NCI-H1092 treated with DMSO at 0.1 percent for 48 hours (cell line): ENCODE results near the gene KRTAP3-1.
"Not testable (repeated sequence)": the region's sequence is repeated elsewhere in the genome, so short reads cannot be mapped to it uniquely, and the experiment has no call there.

Experiments
- DNase-seq: peaks from one replicate; lab custom pipeline; 2025; lab: John Stamatoyannopoulos, UW

Gene KRTAP3-1

DNA sequence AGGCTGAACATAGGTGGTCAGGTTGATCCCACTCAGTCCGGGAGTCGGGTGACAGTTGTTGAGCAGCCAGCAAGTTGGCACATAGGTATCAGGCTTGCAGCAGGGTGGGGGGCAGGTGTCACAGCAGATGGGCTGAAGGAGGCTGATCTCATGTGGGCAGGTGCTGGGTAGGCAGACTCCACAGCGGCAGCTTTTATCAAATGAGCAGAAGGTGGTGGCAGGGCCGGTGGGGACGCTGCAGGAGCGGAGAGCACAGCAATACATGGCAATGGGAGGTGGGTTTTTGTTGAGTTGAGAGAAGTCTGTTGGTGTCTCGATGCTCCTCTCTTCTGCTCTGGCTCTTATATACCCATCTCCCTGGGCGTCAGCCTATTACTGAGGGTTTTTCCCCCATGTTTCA is at the start of gene KRTAP3-1:
Gene KRTAP3-1, minus strand, starts transcription at position 318 of the 400 bp plus-strand sequence. Its CDS starts 54 bp downstream, at position 264.
- DNase-seq, result no peak

DNA sequence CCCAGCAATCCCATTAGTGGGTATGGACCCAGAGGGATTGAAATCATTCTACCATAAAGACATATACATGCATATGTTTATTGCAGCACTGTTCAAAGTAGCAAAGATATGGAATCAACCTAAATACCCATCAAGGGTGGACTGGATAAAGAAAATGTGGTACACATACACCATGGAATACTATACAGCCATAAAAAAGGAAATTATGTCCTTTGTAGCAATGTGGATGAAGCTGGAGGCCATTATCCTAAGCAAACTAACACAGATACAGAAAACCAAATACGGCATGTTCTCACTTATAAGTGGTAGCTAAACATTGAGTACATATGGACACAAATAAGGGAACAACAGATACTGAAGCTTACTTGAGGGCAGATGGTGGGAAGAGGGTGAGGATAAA is 48.6 kb upstream of the KRTAP3-1 start:
- DNase-seq, result no peak

DNA sequence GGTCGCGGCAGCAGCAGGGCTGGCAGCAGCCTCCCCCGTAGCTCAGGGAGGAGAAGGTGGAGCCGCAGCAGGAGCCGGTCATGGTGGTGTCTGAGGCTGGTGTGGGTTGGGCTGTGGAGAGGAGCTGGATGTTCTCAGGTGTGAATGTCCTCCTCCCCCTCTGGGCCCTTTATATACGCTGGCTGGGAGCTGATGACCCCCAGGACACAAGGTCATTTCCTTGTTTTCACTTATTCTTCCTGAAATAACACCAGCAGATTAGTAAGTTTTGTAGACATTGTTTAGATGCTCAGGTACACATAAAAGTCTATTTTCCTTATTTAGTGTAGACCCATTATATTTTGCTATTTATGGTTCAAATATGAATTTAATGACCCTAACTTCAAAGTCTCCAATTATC is 46.2 kb upstream of the KRTAP3-1 start, which contains the start of gene KRTAP2-2:
Gene KRTAP2-2, minus strand, starts transcription at position 101 of the 400 bp plus-strand sequence. Its CDS starts 19 bp downstream, at position 82.
- DNase-seq, result not testable (repeated sequence)

DNA sequence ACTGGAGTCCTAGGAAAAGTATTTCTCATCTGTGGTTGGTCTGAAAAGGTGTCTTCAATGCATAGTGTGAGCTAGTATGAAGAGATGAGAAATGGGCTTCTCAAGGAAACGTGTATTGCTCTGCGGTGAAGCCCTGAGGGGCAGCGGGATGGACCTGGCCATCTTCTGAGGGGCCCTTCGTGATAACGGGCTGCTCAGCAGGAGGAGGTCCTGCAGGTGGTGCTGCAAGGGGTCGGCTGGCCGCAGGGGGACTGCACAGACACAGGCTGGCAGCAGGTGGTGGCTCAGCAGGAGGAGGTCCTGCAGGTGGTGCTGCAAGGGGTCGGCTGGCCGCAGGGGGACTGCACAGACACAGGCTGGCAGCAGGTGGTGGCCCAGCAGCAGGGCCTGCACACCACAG is 45.6 kb upstream of the KRTAP3-1 start:
- not testable (repeated sequence) for DNase-seq

DNA sequence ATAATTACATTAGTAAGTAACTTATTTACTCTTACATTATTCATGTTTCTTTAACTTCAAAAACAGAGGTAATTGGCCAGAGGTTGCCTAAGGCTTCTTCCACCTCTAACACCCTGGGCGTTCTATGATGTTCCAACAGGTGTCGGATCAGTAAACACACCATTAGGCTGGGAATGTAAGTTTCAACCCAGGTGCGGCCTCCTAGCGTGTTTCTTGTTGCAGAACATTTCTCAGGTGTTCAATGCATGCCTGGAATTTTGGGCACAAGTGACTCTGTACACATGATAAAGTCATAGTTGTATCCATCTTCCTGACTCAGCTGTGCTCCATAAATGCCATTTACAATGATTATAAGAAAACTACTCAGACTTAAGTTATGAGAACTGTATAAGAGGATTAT is 45.1 kb upstream of the KRTAP3-1 start:
- DNase-seq, result no peak

DNA sequence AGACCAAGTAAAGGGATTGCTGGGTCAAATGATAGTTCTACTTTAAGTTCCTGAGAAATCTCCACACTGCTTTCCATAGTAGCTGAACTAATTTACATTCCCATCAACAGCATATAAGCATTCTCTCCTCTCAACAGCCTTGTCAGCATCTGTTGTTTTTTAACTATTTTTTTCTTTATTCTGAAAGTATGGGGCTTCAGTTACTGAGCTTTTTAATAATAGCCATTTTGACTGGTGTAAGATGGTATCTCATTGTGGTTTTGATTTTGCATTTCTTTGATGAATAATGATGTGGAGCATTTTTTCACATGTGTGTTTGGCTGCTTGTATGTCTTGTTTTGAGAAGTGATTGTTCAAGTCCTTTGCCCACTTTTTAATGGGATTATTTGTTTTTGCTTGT is 43.6 kb upstream of the KRTAP3-1 start:
- no peak for DNase-seq

DNA sequence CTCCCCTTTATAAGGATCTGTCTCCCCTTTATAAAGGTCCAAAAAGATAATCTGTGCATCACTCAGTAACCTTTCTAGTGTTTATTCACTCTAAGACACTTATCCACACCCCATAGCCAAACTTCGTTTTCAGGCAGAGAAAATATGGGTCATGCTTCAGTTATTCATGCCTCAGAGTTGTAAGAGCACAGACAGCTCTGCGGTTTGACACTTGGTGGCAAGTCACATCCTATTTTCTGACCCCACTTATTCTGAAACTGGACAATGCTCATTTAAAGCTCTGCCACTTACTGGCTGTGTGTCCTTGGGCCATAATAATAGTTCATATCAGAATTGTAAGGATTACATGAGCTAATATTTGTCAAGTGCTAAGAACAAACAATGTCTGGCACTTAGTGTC is 40.2 kb upstream of the KRTAP3-1 start:
- no peak for DNase-seq

DNA sequence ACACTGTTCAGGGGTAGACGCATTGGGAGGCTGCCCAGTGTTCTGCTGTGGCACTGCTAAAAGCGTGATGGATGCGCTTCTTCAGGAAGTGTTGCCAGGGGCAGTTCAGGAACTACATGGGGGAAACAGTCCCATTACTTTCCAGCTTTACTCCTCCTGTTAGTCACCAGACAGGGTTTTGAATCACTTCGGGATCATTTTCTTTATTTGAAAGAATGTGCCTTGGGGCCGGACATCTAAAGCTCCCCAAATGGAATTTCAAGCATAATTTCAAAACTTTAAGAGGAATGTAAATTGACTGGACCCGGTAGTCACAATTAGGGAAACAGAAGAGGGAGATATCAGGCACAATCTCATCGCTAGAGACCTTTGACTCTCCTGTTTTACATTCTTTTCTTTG is 39.5 kb upstream of the KRTAP3-1 start:
- no peak for DNase-seq

DNA sequence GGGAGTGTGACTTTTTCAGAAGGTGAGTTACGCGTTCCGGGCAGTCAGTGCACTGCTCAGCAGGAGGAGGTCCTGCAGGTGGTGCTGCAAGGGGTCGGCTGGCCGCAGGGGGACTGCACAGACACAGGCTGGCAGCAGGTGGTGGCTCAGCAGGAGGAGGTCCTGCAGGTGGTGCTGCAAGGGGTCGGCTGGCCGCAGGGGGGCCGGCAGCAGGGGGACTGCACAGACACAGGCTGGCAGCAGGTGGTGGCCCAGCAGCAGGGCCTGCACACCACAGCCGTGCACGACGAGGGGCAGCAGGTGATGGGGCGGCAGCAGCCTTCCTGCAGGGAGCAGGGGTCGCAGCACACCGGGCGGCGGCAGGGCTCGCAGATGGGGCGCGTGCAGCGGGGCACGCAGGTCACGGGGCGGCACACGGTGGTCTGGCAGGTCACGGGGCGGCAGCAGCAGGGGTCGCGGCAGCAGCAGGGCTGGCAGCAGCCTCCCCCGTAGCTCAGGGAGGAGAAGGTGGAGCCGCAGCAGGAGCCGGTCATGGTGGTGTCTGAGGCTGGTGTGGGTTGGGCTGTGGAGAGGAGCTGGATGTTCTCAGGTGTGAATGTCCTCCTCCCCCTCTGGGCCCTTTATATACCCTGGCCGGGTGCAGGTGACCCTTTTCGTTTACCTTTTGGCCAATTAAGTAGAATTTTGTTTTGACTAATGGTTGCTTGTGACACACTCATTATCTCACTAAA is 38.0 kb upstream of the KRTAP3-1 start, which contains the start of gene KRTAP2-1:
Gene KRTAP2-1, minus strand, starts transcription at position 582 of the 731 bp plus-strand sequence. Its CDS starts 49 bp downstream, at position 533.
- not testable (repeated sequence) for DNase-seq

DNA sequence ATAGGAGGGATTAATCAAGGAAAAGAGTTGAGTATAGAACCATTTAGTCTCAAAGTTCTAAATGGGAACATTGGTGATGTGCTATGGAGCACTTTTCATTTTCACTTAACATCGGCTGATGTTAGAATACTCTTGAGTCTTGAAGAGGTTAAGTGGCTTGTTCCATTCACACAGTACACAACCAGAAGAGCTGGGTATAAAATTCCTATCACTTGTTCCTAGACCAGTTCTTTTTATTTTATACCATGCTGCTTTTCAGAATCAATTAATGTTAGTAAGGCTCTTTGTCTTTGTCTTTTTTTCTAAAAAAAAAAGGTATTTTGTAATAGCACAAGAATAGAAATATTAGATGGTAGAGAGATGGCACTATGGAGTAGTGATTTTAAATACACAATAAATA is 34.0 kb upstream of the KRTAP3-1 start:
- DNase-seq, result no peak

DNA sequence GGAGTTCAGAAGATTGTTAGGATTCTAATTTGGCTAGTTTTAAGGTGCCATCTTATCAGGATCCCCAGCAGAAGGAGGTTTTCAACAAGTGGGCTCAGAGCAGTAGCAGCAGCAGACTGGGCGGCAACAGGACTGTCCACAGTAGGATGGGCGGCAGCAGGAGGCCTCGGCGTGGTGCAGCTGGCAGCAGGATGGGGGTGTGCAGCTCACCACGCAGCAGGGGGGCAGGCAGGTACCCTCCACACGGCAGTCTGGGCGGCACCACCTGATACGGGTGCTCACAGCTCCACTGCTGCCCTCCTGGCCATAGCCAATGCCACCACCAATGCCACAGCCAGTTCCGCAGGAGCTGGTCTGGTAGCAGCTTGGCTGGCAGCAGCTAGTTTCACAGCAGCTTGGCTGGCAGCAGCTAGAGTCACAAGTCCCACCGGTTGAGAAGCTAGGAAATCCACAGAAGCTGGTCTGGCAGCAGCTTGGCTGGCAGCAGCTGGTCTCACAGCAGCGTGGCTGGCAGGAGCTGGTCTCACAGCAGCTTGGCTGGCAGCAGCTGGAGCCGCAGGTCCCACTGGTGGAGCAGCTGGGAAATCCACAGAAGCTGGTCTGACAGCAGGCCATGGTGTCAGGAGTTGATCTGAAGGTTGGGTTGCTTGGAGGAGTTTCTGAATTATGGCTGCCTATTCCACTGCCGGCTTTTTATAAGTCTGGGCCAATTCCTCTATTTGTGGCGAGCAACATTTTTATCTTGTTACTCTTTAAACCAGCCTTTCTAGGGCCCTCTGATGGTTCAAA is 32.0 kb upstream of the KRTAP3-1 start, which contains the start of gene KRTAP1-1:
Gene KRTAP1-1, minus strand, starts transcription at position 668 of the 789 bp plus-strand sequence. Its CDS starts 53 bp downstream, at position 615.
- not testable (repeated sequence) for DNase-seq

DNA sequence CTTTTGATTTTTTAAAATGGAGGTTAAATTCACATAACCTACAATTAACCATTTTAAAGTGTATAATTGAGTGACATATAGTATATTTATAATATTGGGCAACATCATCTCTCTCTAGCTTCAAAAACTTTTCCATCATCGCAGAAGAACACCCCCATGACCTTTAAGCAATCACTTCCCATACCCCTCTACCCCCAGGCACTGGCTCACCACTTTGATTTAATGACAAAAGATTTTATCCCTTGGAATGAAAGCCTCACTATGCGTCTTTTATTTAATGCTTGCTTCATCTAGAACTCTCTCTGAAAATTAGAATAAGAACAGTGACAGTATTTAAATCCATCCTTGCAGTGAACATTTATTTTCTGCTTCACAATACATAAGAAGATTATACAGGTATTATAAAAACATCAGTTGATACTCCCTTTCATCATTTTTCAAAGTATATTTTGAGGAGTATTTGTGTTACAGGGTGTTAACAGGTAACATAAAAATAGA is 29.0 kb upstream of the KRTAP3-1 start:
- no peak for DNase-seq

DNA sequence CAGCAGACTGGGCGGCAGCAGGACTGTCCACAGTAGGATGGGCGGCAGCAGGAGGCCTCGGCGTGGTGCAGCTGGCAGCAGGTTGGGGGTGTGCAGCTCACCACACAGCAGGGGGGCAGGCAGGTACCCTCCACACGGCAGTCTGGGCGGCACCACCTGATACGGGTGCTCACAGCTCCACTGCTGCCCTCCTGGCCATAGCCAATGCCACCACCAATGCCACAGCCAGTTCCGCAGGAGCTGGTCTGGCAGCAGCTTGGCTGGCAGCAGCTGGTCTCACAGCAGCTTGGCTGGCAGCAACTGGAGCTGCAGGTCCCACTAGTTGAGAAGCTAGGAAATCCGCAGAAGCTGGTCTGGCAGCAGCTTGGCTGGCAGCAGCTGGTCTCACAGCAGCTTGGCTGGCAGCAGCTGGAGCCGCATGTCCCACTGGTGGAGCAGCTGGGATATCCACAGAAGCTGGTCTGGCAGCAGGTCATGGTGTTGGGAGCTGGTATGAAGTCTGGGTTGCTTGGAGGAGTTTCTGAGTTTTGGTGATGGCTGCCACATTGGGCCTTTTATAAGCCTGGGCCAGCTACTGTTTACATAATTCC is 25.5 kb upstream of the KRTAP3-1 start, which contains the start of gene KRTAP1-3:
Gene KRTAP1-3, minus strand, starts transcription at position 529 of the 590 bp plus-strand sequence. Its CDS starts 53 bp downstream, at position 476.
- not testable (repeated sequence) for DNase-seq

DNA sequence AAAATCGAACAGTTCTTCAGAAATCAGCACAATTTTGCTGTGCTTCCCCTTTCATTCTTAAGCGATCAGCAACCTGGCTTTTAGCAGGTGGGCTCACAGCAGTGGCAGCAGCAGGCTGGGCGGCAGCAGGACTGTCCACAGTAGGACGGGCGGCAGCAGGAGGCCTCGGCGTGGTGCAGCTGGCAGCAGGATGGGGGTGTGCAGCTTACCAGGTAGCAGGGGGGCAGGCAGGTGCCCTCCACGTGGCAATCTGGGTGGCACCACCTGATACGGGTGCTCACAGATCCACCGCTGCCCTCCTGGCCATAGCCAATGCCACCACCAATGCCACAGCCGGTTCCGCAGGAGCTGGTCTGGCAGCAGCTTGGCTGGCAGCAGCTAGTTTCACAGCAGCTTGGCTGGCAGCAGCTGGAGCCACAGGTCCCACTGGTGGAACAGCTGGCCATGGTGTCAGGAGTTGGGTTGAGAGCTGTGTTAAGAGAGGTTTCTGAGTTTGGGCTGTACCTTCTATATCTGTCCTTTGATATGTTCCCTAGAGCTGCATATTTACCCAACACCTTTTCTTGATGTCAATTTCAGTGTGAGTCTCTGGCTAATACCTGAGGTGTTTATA is 20.8 kb upstream of the KRTAP3-1 start, which contains the start of gene KRTAP1-4:
Gene KRTAP1-4, minus strand, starts transcription at position 563 of the 613 bp plus-strand sequence. Its CDS starts 117 bp downstream, at position 446.
- no peak for DNase-seq

DNA sequence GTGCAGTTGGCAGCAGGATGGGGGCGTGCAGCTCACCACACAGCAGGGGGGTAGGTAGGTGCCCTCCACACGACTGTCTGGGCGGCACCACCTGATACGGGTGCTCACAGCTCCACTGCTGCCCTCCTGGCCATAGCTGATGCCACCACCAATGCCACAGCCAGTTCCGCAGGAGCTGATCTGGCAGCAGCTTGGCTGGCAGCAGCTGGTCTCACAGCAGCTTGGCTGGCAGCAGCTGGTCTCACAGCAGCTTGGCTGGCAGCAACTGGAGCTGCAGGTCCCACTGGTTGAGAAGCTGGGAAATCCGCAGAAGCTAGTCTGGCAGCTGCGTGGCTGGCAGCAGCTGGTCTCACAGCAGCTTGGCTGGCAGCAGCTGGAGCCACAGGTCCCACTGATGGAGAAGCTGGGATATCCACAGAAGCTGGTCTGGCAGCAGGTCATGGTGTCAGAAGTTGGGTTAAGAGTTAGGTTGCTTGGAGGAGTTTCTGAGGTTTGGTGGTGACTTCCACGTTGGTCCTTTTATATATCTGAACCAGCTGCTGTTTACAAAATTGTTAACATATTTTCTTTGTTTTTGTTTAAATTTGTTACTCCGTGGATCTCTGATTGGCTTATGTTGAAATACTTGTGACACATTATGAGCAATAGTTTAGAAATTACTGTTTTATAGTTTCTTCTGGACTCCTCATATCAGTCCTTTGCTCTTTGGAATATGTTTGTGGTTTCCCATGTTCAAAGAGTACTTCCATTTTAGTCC is 18.0 kb upstream of the KRTAP3-1 start, which contains the start of gene KRTAP1-5:
Gene KRTAP1-5, minus strand, starts transcription at position 494 of the 757 bp plus-strand sequence. Its CDS starts 53 bp downstream, at position 441.
- DNase-seq, result no peak

DNA sequence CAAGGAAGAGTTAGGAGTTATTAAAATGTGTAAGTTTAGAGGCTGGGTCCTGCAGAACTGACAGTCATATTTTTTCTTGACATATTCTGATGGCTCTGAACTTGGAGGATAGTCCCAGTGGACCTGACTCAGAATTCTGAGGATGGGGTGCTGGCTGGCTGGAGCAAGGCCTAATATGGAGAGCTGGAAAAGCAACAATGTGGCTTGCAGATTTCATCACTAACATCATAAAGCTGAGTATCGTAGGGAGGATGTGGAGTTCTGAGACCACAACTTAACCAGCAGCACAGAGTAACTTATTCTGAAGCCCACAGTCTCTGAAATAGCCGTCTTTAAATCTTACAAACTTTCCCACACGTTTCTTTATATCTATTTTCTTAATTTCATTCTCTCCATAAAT is 15.8 kb upstream of the KRTAP3-1 start:
- no peak for DNase-seq

DNA sequence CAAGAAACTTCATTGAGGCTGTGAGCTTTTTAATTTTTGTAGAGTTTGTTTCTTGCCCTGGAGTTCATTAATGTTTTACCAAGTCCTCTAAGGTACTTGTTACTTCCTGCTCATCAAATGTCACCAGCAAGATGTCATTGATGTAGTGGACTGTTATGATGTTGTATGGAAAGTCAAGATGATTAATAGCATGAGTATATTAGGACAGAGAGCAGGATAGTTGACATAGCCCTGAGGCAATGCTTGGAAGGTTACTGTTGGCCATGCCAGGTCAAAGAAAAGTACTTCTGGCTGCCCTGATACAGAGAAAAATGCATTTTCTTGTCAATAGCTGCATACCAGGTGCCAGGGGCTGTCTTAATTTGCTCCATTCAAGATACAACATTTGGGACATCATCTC is 11.4 kb upstream of the KRTAP3-1 start:
- no peak for DNase-seq

DNA sequence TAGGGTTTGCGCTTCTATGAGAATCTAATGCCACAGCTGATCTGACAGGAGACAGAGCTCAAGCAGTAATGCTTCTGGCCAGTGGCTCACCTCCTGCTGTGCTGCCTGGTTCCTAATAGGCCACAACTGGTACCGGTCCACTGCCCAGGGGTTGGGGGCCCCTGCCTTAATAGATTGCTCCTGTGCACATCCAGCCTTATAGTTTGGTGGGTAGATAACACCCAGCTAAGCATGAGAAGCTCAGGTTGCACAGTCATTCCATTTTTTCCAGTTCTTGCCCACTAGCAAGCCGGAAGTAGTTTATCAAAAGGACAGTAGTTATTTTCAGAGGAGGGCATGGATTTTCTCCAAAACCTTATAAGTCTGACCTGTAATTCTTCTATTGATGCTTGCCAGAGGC is 10.5 kb upstream of the KRTAP3-1 start:
- DNase-seq, result no peak

DNA sequence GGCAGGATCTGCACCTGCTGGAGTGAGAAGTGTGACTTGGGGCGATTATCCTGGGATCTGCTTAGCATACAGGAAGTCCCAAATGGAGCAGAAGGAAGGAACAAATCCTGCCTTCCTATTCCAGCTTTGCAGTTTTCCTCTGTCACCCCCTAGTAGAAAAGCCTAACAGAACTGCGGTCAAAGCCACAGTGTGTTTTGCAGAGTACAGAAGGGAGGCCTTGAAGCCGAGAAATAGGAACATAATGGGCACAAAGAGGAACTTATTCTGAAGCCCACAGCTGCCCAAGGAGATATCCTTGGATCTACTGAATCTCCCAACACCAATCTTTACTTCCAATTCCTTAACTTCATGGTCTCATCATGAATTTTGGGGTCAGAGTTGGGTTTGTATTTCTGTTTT is 9.6 kb upstream of the KRTAP3-1 start:
- no peak for DNase-seq

DNA sequence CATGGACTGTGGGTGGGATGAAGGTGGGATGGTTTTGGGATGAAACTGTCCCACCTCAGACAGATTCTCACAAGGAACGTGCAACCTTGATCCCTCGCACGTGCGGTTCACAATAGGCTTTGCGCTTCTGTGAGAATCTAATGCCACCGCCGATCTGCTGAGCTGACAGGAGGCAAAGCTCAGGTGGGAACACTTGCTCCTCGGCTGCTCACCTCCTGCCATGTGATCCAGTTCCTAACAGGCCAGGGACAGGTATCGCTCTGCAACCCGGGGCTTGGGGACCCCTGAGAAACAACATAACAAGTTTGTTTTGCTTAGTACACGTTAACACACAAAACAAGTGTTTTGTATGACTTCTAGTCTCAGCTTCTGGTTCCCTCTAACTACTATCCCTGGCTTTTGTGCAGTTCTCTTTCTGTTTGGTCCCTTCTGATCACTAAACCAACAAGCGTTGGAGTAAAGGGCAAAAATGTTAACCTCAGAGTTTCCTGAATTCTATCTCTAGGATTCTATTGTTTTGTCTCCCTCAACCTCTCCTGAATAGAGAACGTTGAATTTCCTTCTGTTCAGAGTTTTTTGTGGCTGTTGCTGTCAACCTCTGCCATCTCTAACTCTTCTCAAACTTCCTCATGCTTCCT is 7.8 kb upstream of the KRTAP3-1 start:
- no peak for DNase-seq
